Keratinocyte (primary cell): ENCODE data around the gene HTD2.

ENCODE experiments used
- CTCF ChIP-seq, 3 experiments: IDR thresholded peaks in 1 of 3; conservative IDR thresholded peaks in 1 of 3; optimal IDR thresholded peaks in 1 of 3; 2 replicates in 2 of 3; 3 replicates in 1 of 3; pipeline versions ENCODE3 to v1.5.1; 2011; ENCODE audit warnings: low read length in 3 of 3, mild to moderate bottlenecking in 3 of 3, moderate library complexity in 2 of 3, control low read depth in 1 of 3, inconsistent platforms in 1 of 3; ENCODE audit not compliant: insufficient read depth in 2 of 3; ENCODE audit errors: extremely low read depth in 1 of 3
- EZH2 ChIP-seq: IDR thresholded peaks from one replicate; pipeline ENCODE4 v1.6.1; 2012; ENCODE audit warnings: inconsistent platforms, mild to moderate bottlenecking, low read length, moderate library complexity

DNA sequence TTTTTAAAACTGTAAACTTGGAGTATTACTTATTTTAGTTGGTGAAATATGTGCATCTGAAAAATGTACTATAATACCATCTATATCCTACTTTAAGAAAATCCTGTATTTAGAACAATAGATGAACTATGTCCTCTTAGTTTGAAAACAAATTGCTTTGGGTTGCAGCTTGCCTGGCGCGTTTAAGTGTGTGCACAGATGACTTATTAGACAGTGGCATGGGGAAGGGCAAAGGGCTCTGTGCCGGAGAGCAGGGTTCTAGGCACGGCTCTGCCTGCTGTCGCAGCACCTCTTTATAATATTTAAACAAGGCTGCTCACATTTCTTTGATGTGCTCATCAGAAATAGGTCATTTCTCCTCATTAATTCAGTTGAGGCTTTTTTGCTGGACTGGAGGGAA, 36.4 kb downstream of the HTD2 start:
- TF ChIP-seq EZH2, result no peak
- TF ChIP-seq CTCF (optimal IDR thresholded peaks at IDR 0.05 in 1 of 3, IDR thresholded peaks at IDR 0.05 in 1 of 3, conservative IDR thresholded peaks at IDR 0.05 in 1 of 3; ENCODE audit: extremely low read depth in 1 of 3, insufficient read depth in 2 of 3, low read length in 3 of 3), result no peak
